TTC549 (cell line): ENCODE measurements around the gene PLXNA4.

Experiments used
- FAIRE-seq: peaks from 2 replicates; lab custom pipeline; 2012; peaks lifted over from hg19 to GRCh38; lab: Jason Lieb, UNC

Gene PLXNA4

DNA sequence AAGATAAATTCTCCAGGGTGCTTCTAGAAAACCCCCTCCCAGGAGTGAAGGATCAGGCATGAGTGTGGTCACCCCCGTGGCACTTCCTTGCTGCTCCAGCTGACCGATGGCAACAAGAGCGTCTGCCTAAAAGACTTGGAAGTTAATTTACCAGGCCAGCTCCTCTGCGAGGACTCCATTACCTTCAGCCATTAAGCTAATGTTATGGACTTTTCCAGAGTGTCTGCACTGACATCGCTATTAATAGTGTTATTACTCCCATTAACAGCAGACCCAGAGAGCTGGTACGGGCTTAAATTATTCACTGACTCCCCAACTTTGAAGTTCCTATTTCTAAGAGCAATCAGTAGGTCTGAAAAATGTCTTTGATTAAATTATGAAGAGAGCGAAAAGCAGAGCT lies 345.8 kb downstream of the PLXNA4 start:
- FAIRE-seq = no peak

DNA sequence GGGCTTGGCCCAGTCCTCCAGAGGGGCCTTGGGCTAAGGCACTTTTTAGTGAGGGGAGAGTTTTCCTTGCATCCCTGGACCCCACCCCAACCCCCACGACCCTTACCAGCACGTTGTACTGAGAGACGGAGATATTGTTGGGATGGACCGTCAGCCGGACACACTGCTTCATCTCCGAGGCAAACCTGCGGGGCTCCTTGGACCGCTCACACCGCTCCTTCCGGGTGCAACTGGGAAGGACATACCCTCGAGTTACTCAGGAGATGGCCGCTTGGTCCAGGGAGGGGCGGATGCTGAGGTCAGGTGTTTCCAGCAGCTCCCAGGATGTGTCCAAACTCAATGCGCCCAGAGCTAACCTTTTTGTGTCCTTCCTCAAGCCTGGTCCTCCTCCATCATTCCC lies 348.0 kb downstream of the PLXNA4 start:
- no peak for FAIRE-seq

DNA sequence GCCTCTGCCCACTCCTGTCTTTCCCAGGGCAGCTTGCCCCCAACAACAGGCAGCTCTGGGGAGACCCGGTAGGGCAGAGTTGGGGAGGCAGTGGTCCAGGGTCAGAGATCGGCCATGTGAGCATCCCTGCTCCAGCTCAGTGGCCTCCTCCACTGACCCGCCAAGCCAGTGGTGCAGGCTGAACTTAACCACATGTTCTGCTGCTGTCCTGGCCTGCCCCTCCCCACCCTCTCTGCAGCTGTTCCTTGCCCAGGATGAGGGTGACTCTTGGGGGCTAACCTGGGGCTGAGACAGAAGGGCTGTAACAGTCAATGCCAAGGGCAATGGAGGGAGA lies 349.3 kb downstream of the PLXNA4 start:
- FAIRE-seq = no peak

- FAIRE-seq = no peak
These were observed 350.0 kb downstream of the PLXNA4 start for GRCh38 chr7:132226046-132226956.

DNA sequence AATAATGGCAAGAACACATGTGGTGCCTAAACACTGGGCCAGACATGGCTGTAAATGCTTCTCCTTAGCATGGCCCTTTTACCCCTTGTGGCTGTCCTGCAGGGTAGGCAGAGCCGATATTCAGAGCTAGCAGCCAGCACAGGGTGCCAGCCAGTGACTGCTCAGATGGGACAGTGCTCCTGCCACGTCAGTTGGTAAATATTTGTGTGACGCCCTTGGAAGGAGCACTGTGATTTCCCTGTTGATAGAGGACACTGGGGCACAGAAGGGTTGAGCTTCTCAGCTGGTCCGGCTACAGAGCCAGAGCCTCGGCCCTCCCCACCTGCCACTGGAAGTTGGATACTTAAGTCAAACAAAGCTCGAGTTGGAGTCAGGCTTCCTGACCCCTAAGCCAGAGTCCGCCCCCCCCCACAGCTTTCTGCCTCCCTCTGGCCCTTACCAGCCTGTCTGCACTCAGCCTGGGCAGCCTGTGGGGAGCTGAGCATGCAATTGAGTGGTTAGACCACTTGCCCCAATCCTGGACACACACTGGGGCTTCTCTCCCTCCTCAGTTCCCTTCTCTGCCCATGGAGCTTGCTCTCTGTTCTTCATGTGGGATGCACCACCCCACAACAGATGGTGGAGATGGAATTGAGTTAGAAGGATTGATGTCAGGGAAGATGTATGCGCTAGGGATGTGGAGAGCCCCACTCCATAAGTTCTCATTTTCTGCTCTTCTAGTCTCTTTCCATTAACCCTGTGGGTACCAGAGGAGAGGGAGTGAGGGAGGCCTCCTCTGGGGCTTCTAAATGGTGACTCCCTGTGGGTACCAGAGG lies 350.8 kb downstream of the PLXNA4 start:
- no peak for FAIRE-seq

DNA sequence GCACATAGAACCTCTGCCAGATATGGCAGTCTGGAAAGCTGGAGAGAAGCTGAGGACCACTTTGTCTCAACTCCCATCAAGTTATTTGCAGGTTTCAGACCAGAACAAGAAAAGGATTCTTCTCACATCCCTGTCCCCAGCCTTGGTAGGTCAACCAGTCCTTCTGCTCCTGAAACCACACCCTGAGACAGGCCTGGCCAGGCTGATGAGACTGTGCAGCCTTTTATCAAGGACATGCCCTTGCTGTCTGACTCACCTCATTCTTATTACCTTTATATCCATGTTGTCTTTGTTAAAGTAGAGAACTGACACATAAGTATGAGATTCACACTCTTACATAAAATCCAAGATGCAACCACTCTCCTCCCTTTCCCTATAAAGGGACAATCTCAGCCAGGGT lies 354.9 kb downstream of the PLXNA4 start:
- no peak for FAIRE-seq

DNA sequence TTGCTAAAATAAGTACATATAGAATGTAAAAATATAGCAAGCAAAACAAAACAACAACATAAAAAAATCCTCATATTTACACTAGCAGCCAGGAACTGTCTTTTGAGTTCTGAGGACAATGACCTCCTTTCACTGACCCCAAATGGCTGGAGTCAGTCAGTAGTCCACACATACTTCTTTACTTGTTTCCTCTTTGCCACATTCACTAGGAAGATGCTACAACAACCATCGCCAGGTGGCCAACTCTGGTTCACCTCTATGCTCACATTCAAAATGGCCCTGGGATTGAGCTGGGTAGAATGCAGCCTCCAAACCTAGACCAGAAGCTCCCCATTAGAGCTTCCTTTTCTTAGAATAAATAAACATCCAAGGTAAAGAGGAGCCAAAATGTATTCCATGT lies 356.2 kb downstream of the PLXNA4 start:
- no peak for FAIRE-seq

DNA sequence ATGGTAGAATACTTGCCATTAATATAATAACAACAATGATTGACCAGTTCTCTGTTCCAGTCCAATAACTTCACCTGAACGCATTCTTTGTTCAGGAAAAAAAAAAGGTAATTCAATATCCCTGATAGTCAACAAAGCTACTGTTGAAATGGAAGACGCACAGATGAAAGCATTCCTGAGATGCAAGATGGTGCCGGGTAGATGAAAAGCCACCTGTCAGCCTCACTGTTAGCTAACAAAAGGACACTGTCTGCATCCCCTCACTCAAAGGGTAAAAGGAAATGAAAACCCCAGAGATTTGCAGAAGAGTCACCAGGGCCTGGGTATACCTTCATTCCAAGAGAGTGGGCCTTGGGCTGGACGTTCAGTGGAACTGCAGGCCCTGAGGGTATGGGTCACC lies 357.4 kb downstream of the PLXNA4 start:
- FAIRE-seq = no peak

- FAIRE-seq = no peak
These were observed 359.3 kb downstream of the PLXNA4 start for GRCh38 chr7:132216847-132217525.

DNA sequence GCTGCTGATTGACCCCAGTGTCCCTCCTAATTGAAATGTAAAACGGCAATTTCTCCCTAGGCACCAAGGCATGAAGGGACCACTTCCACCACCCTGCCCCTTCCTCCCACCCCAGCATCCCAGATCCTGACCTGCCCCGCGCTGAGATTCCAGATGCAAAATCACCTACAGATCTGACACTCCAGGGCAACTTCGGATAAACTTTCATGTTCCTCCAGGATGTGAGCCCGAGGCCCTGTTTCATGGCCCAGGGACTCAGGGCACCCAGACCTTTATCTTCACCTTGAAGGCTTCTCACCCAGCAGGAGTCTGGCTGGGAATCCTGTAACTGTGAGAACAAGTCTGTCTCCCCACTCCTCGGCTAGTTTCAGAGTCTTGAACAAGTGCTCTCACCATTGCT lies 361.8 kb downstream of the PLXNA4 start:
- FAIRE-seq = no peak

DNA sequence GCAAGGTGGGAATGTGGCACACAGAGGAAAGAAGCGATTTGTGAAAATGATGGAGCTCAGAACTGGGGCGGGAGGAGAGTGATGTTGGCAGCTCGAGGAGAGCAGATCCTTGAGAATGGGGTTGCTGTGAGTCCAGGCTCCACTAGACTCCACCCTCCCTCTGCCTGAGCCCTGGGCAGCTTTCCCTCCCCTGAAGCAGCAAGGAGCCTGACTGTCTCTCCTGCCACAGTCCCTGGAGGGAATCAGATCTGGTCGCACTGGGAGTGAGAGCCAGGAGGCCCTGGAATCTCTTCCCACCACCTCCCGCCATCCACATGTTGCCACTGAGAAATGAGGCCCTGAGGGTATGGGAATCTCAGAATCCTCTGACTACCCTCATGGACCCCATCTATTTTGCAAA lies 362.7 kb downstream of the PLXNA4 start:
- no peak for FAIRE-seq

- no peak for FAIRE-seq
These were observed 364.3 kb downstream of the PLXNA4 start for GRCh38 chr7:132211971-132212370.

DNA sequence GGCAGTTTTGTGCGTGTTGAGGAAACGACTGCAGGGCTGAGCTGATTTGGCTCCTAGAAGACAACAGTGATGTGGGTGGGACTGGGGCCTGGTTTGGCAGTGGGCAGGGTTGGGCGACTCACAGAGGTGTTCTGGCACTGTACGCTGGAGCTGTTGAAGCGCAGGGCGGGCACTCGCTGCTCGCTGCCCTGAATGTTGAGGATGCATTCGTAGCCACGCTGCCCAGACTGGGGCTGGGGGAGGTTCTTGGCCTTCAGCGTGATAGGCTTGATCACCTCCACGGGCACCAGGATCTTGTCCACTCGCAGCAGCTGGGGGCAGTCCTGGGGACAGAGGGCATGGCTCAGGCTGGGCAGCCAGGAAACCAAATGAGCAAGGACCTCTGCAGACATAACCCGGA lies 365.4 kb downstream of the PLXNA4 start:
- no peak for FAIRE-seq

GRCh38 chr7:132207782-132208181 lies 368.5 kb downstream of the PLXNA4 start:
- no peak for FAIRE-seq

DNA sequence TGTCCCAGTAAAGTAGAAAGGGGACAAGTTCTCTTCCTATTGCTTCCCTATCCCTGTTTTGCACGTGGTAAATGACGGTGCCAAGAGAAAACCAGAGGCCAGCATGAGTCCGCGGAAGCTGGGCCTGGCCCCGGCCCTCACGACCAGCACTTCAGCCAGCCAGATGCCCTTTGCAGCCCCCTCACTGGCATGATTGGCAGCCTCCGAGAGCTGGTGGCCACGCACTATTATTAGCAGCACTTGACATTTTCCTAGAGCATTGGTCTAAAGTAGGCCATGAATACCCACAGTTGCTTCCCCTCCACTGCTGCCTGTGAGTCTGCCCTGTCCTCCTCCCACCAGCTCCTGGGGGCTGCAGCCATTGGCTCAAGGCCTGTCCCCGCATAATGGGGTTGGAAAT lies 369.1 kb downstream of the PLXNA4 start:
- no peak for FAIRE-seq

DNA sequence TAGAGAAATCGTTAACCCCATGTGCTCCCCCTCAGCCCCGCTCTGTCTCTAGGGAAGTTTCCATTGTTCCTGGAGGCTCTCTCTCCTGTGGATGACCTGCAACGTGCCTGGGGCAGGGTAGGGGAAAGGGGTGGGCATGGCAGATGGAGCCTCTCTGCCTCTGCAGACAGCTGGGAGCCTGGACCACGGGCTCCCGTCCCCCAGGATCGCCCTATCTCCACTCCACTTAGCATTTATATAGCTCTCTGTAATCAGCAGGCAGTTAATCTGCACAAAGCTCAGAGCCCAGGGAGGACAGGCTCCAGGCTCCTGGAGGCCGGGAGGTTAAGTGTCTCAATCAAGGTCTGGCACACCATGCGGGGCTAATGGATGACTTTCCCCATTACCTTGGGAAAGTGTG lies 369.7 kb downstream of the PLXNA4 start:
- FAIRE-seq = no peak

- no peak for FAIRE-seq
These were observed 370.8 kb downstream of the PLXNA4 start for GRCh38 chr7:132205509-132205908.

DNA sequence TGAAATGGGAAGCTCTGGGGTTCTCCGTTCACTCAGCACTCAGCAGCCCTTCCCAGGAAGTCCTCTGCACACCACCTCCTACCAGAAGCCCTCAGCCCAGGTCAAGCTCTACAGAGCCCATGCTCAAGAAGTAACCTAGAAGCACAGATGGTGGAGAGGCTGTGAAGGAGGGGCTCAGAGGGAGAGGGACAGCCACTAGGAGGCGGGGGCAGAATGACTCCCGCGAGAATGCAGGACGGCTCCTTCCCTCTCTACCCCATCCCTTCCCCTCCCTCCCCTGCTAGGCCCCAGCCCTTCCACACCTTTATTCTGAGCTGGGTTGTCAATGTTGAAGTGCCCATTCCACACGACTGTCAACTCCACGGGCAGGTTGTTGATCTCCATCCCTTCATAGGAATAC lies 373.2 kb downstream of the PLXNA4 start:
- FAIRE-seq = no peak

DNA sequence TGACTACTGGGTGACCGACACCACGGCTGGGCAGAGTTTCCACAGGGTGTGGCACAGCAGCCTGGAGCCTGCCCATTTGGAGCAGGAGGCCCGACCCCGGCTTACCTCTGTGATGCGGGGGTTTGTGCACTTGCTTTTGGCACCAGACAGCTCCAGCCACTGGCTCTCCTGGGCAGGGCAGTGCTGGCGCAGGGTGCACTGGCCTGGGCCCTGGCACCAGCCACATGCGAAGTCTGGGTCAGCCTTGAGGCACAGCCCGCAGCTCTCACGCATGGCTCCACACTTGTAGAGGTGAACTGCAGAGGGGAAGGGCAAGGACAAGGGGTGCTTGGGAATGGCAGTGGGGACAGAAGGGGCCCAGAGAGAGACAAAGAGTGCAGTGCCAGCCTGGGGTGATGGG lies 373.7 kb downstream of the PLXNA4 start:
- no peak for FAIRE-seq

DNA sequence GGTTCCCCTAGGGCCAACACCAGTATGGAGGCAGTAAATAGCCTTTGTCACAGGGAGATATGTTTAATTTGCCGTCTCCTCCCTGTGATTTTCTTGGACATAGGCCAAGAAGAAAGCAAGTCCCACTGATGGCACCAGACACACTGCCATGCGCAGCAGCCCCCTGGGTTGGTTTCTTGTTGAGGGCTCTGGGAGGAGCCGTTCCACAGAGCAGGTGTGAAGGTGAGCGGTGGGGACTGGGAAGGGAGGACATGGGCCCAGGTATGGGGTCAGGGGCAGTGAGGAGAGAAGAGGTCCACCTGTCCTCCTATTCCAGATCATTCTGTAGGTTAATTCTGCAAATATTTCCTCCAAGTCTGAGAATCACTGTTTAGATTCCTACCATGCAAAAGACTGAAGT lies 376.1 kb downstream of the PLXNA4 start:
- FAIRE-seq = no peak

DNA sequence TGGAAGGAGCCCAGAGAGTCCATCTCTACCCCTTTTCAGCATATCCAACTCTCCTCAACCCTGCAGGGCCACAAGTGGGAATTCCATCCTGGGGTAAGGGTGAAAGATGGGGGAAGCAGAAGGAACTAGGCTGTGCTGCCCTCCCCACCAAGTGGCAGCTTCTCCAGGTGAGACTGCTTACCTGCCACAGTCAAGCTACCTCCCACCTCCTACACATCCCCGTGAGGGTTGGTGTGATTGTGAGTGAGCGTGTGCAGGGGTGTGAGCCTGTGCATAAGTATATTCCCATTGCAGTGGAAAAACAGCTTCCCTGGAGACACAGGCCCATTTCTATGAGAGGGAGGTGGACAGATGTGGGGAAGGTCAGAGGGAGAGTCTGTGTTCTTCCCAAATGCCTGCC lies 376.6 kb downstream of the PLXNA4 start:
- no peak for FAIRE-seq

- no peak for FAIRE-seq
These were observed 378.5 kb downstream of the PLXNA4 start for GRCh38 chr7:132197772-132198171.

DNA sequence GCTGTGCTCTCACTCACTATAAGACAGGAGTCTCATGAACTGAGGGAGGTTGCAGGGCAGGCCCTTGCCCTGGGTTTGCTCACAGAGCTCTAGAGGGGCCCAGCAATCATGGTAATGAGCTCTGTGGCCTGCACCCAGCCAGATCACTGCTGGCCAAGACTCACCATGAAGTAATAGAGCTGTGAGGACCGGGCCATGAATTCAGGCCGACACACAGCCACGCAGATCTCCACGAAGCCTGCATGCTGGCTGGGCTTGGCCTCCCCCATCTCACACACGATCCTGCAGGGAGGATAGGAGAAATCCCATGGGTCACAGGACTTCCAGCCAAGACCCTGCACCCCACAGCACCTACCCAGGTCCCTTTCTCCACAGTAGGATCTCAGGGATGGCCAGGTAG lies 382.4 kb downstream of the PLXNA4 start:
- FAIRE-seq = no peak
